DND-41 (cell line): ENCODE data around the gene CFLAR.

Experiments
- CTCF ChIP-seq: IDR thresholded peaks from 2 replicates; pipeline ENCODE4 v1.5.1; 2012; ENCODE audit warnings: borderline replicate concordance, low read length, moderate library complexity, mild to moderate bottlenecking; ENCODE audit not compliant: poor library complexity, severe bottlenecking; ENCODE audit errors: extremely low read depth
- EZH2 ChIP-seq: IDR thresholded peaks from 3 replicates; pipeline ENCODE4 v1.6.1; 2012; ENCODE audit warnings: borderline replicate concordance, low read depth, mild to moderate bottlenecking, moderate library complexity, low read length, inconsistent platforms; ENCODE audit not compliant: severe bottlenecking

GRCh38 chr2:201130524-201131186 is 14.7 kb downstream of the CFLAR start:
- TF ChIP-seq CTCF: no peak
- TF ChIP-seq EZH2: no peak
